CD4-positive, alpha-beta T cell (primary cell): ENCODE measurements around the gene GPRC5D. TPM values are rescaled to one million over a fixed set of nuclear protein-coding genes. Genes with fewer than 3 reads are reported as not detected.

Source experiments
- ATAC-seq: fragments of 200-7000 bp; cut with Tn5 transposase; one replicate; pipeline ENCODE4 v1.10.0; 2022; ENCODE audit warnings: mild to moderate bottlenecking; ENCODE audit not compliant: poor library complexity
- CTCF ChIA-PET: fragments of 350-600 bp; sonication (Branson Sonifier 250); formaldehyde crosslinking; loops from one replicate; lab custom pipeline; 2021; ENCODE audit warnings: antibody characterized with exemption, inconsistent platforms; lab: Charles Lee
- POLR2A ChIA-PET: fragments of 350-600 bp; sonication (Branson Sonifier 250); formaldehyde crosslinking; loops from one replicate; lab custom pipeline; 2021; ENCODE audit warnings: antibody characterized with exemption, inconsistent platforms; lab: Charles Lee
- DNase-seq, 14 experiments: peaks; one replicate each; pipeline ENCODE4 v3.0.0-alpha.2; 2013 to 2020; ENCODE audit warnings: mixed read lengths in 2 of 14
- H3K27ac ChIP-seq, 2 donors: one replicate each; pipeline versions ENCODE4 v1.5.1 to v1.7.0; 2013; ENCODE audit warnings: low read length in 2 of 2, low read depth in 1 of 2, mild to moderate bottlenecking in 1 of 2
- H3K27me3 ChIP-seq, 2 experiments: 1 replicate in 1 of 2; 2 replicates in 1 of 2; pipeline versions ENCODE4 v1.6.1 to v1.7.0; 2013; ENCODE audit warnings: low read length in 2 of 2, control low read depth in 1 of 2, mild to moderate bottlenecking in 1 of 2, moderate library complexity in 1 of 2; ENCODE audit not compliant: insufficient read depth in 2 of 2, control insufficient read depth in 1 of 2
- H3K36me3 ChIP-seq: one replicate; pipeline ENCODE4 v1.6.1; 2013; ENCODE audit warnings: low read length, control low read depth; ENCODE audit not compliant: insufficient read depth
- H3K4me1 ChIP-seq: one replicate; pipeline ENCODE4 v1.6.1; 2013; ENCODE audit warnings: low read length, control low read depth; ENCODE audit not compliant: insufficient read depth
- H3K4me3 ChIP-seq: one replicate; pipeline ENCODE4 v1.5.1; 2013; ENCODE audit warnings: mild to moderate bottlenecking, low read length, moderate library complexity
- H3K9me3 ChIP-seq, 2 experiments: 1 replicate in 1 of 2; 2 replicates in 1 of 2; pipeline versions ENCODE4 v1.6.1 to v1.7.0; 2013; ENCODE audit warnings: low read length in 2 of 2, mild to moderate bottlenecking in 2 of 2, control low read depth in 1 of 2, moderate library complexity in 1 of 2; ENCODE audit not compliant: control insufficient read depth in 1 of 2, insufficient read depth in 1 of 2
- H3K27ac Mint-ChIP-seq: one replicate; pipeline ENCODE4 v1.8.0; 2020; ENCODE audit warnings: mixed read lengths
- H3K27me3 Mint-ChIP-seq: one replicate; pipeline ENCODE4 v1.8.0; 2021; ENCODE audit warnings: mixed read lengths
- H3K36me3 Mint-ChIP-seq: one replicate; pipeline ENCODE4 v1.8.0; 2021; ENCODE audit warnings: low read depth, mixed read lengths
- H3K4me1 Mint-ChIP-seq: one replicate; pipeline ENCODE4 v1.8.0; 2021; ENCODE audit warnings: low read depth, mixed read lengths
- H3K4me3 Mint-ChIP-seq: one replicate; pipeline ENCODE4 v1.8.0; 2020; ENCODE audit warnings: mild to moderate bottlenecking, mixed read lengths
- H3K9me3 Mint-ChIP-seq: one replicate; pipeline ENCODE4 v1.8.0; 2020; ENCODE audit warnings: mixed read lengths
- CTCF ChIP-seq: fragments of 200-600 bp; IDR thresholded peaks from one replicate; pipeline ENCODE4 v1.8.0; 2022; ENCODE audit warnings: antibody characterized with exemption, mild to moderate bottlenecking
- intact Hi-C, 2 experiments: fragments of 100-400 bp; cut with DNase I in 1 of 2; cut with micrococcal nuclease in 1 of 2; formaldehyde crosslinking; loops; one replicate each; pipeline versions ENCODE4 v1.15.1 to v1.9.0; 2023 to 2025; cut with DNase I, micrococcal nuclease
- total RNA-seq, 174 experiments: library from RNA in 2 of 174; stranded (reverse) in 2 of 174; gene quantifications; one replicate each; pipeline ENCODE4 v1.2.3 and lab custom pipeline; 2021 to 2026

GPRC5D gene
- total RNA-seq, 2 experiments from 2014 or later = not detected

GRCh38 chr12:12998248-12998647, 46.3 kb upstream of the GPRC5D start:
- intact Hi-C loops = loop anchor here in 1 of 2 experiments (5.0 kb wide), 2 partner anchors 211 to 214 kb away; partner anchors contain the start of gene APOLD1
- peaks cover 29% of the 10 kb centered on the region for H3K4me1 ChIP-seq
- H3K27ac ChIP-seq = no peak overlapping the region
- H3K27me3 Mint-ChIP-seq = no peaks in the 10 kb centered on the region
- H3K36me3 ChIP-seq = no peaks in the 10 kb centered on the region
- H3K4me1 Mint-ChIP-seq = peaks cover 51% of the 10 kb centered on the region
- TF ChIP-seq CTCF = no peak
- no peaks in the 10 kb centered on the region for H3K9me3 Mint-ChIP-seq
- no peak for ATAC-seq
- CTCF ChIA-PET = interaction anchor here (0.8 kb wide), 1 partner anchor 100 kb away, joined by 3 read pairs; no protein-coding TSS in a partner anchor
- peaks cover 14% of the 10 kb centered on the region for H3K36me3 Mint-ChIP-seq
- no peak overlapping the region for H3K4me3 Mint-ChIP-seq
- no peak overlapping the region for H3K27ac Mint-ChIP-seq
- POLR2A ChIA-PET = interaction anchor here (0.5 kb wide), 1 partner anchor 272 kb away, joined by 3 read pairs; no protein-coding TSS in a partner anchor
- no peak for DNase-seq
- H3K4me3 ChIP-seq = no peak overlapping the region
- no peaks in the 10 kb centered on the region for H3K27me3 ChIP-seq
- H3K9me3 ChIP-seq = no peaks in the 10 kb centered on the region

GRCh38 chr12:12997734-12998133, 45.8 kb upstream of the GPRC5D start:
- H3K9me3 ChIP-seq = no peaks in the 10 kb centered on the region
- TF ChIP-seq CTCF = no peak
- Mint-ChIP-seq H3K27me3 (no peaks in the 10 kb centered on the region), H3K9me3 (no peaks in the 10 kb centered on the region), H3K4me1 (peaks cover 56% of the 10 kb centered on the region), H3K4me3 (no peak overlapping the region), H3K27ac (no peak overlapping the region), H3K36me3 (peaks cover 14% of the 10 kb centered on the region)
- H3K27me3 ChIP-seq = no peaks in the 10 kb centered on the region
- ChIA-PET CTCF (no interaction called here), POLR2A (no interaction called here)
- DNase-seq = no peak
- H3K27ac ChIP-seq = no peak overlapping the region
- no peak for ATAC-seq
- H3K36me3 ChIP-seq = no peaks in the 10 kb centered on the region
- peaks cover 29% of the 10 kb centered on the region for H3K4me1 ChIP-seq
- intact Hi-C loops = loop anchor here in 1 of 2 experiments (5.0 kb wide), 2 partner anchors 210 to 215 kb away; partner anchors contain the start of gene APOLD1
- no peak overlapping the region for H3K4me3 ChIP-seq

GRCh38 chr12:12997156-12997555, 45.2 kb upstream of the GPRC5D start:
- no peak for TF ChIP-seq CTCF
- Mint-ChIP-seq H3K4me3 (peak overlapping the region; percentile 60), H3K27me3 (no peaks in the 10 kb centered on the region), H3K36me3 (peaks cover 14% of the 10 kb centered on the region), H3K4me1 (peaks cover 59% of the 10 kb centered on the region), H3K9me3 (no peaks in the 10 kb centered on the region), H3K27ac (no peak overlapping the region)
- DNase-seq (no peak), ATAC-seq (no peak)
- POLR2A ChIA-PET = no interaction called here
- no peak overlapping the region for H3K27ac ChIP-seq
- H3K4me1 ChIP-seq = peaks cover 28% of the 10 kb centered on the region
- CTCF ChIA-PET = interaction anchor here (0.9 kb wide), 1 partner anchor 11 kb away, joined by 3 read pairs; no protein-coding TSS in a partner anchor
- no peaks in the 10 kb centered on the region for H3K36me3 ChIP-seq
- no peak overlapping the region for H3K4me3 ChIP-seq
- no peaks in the 10 kb centered on the region for H3K9me3 ChIP-seq
- H3K27me3 ChIP-seq = no peaks in the 10 kb centered on the region
- intact Hi-C loops = loop anchor here in 1 of 2 experiments (5.0 kb wide), 2 partner anchors 210 to 215 kb away; partner anchors contain the start of gene APOLD1
